Stomach smooth muscle (tissue), 2 donors: ENCODE results near the gene MMP25.
"Not testable (repeated sequence)": the region's sequence is repeated elsewhere in the genome, so short reads cannot be mapped to it uniquely, and the experiment has no call there.

Source experiments
- H3K27ac ChIP-seq: one replicate; pipeline ENCODE4 v1.7.0; 2013; ENCODE audit warnings: mild to moderate bottlenecking, low read length, inconsistent platforms
- H3K27me3 ChIP-seq, 2 donors: one replicate each; pipeline ENCODE4 v1.7.0; 2013; ENCODE audit warnings: low read length in 2 of 2; ENCODE audit not compliant: insufficient read depth in 2 of 2, control insufficient read depth in 1 of 2
- H3K36me3 ChIP-seq, 2 donors: one replicate each; pipeline ENCODE4 v1.7.0; 2013; ENCODE audit warnings: low read length in 2 of 2; ENCODE audit not compliant: control insufficient read depth in 2 of 2, insufficient read depth in 2 of 2
- H3K4me1 ChIP-seq: one replicate; pipeline ENCODE4 v1.7.0; 2013; ENCODE audit warnings: low read length; ENCODE audit not compliant: control insufficient read depth, insufficient read depth
- H3K4me3 ChIP-seq, 2 donors: one replicate each; pipeline ENCODE4 v1.7.0; 2013; ENCODE audit warnings: low read length in 2 of 2
- H3K9ac ChIP-seq, 2 donors: one replicate each; pipeline ENCODE4 v1.7.0; 2013; ENCODE audit warnings: low read length in 2 of 2, mild to moderate bottlenecking in 1 of 2
- H3K9me3 ChIP-seq, 2 donors: one replicate each; pipeline ENCODE4 v1.7.0; 2013; ENCODE audit warnings: low read length in 2 of 2; ENCODE audit not compliant: control insufficient read depth in 2 of 2
- donor health status: healthy.
- donor health status: Pancreatic carcinoma.

Gene MMP25

DNA sequence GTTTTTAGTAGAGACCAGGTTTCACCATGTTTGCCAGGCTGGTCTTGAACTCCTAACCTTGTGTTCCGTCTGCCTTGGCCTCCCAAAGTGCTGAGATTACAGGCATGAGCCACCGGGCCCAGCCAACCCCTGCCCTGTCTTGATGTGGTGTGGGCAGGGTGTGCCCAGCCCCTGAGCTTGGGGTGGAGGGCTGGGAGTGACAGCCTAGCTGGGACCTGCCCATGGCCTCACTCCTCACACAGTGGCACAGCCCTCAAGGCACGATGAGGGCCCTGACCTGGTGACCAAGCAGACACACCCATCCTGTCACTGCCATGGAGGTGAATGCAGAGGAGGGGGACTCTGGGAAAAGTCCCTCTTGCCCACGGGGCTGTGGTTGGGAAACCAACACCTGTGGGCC, 22.1 kb downstream of the MMP25 start:
- Histone ChIP-seq H3K27ac (no peak overlapping the region), H3K9ac (no peak overlapping the region), H3K27me3 (peaks cover 0 to 4% of the 10 kb centered on the region in 2 donors), H3K36me3 (no peaks in the 10 kb centered on the region), H3K4me1 (peaks cover 13% of the 10 kb centered on the region), H3K4me3 (no peak overlapping the region), H3K9me3 (no peaks in the 10 kb centered on the region)

DNA sequence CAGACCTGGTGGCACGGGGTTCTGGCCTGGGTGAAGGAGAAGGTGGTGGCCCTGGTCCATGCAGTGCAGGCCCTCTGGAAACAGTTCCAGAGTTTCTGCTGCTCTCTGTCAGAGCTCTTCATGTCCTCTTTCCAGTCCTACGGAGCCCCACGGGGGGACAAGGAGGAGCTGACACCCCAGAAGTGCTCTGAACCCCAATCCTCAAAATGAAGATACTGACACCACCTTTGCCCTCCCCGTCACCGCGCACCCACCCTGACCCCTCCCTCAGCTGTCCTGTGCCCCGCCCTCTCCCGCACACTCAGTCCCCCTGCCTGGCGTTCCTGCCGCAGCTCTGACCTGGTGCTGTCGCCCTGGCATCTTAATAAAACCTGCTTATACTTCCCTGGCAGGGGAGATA, 22.8 kb downstream of the MMP25 start:
- not testable (repeated sequence) for H3K27me3 ChIP-seq, H3K36me3 ChIP-seq, H3K27ac ChIP-seq, H3K9ac ChIP-seq, H3K4me3 ChIP-seq, H3K9me3 ChIP-seq
- peaks cover 13% of the 10 kb centered on the region for H3K4me1 ChIP-seq

DNA sequence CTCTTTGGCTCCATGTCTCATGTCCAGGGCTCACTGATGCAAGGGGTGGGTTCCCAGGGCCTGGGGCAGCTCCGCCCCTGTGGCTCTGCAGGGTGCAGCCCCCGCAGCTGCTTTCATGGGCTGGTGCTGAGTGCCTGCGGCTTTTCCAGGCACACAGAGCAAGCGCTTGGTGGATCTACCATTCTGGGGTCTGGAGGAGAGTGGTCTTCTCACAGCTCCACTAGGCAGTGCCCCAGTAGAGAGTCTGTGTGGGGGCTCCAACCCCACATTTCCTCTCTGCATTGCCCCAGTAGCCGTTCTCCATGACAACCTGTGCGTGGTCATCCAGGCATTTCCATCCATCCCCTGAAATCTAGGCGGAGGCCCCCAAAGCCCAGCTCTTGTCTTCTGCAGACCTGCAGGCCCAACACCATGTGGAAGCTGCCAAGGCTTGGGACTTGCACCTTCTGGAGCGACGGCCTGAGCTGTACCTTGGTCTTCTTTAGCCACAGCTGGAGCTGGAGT, 24.3 kb downstream of the MMP25 start:
- no peak overlapping the region for H3K27ac ChIP-seq
- peaks cover 3% of the 10 kb centered on the region for H3K4me1 ChIP-seq
- H3K9me3 ChIP-seq: no peaks in the 10 kb centered on the region
- H3K9ac ChIP-seq: no peak overlapping the region
- H3K27me3 ChIP-seq: peaks cover 0 to 8% of the 10 kb centered on the region in 2 donors
- no peak overlapping the region for H3K4me3 ChIP-seq
- H3K36me3 ChIP-seq: no peaks in the 10 kb centered on the region

- H3K9me3 ChIP-seq: no peaks in the 10 kb centered on the region
- H3K4me3 ChIP-seq: no peak overlapping the region
- peaks cover 0 to 8% of the 10 kb centered on the region in 2 donors for H3K27me3 ChIP-seq
- no peaks in the 10 kb centered on the region for H3K4me1 ChIP-seq
- H3K36me3 ChIP-seq: no peaks in the 10 kb centered on the region
- no peak overlapping the region for H3K9ac ChIP-seq
- no peak overlapping the region for H3K27ac ChIP-seq
Observed at GRCh38 chr16:3071655-3072054, 25.3 kb downstream of the MMP25 start.

- not testable (repeated sequence) for H3K36me3 ChIP-seq, H3K9me3 ChIP-seq, H3K9ac ChIP-seq, H3K27ac ChIP-seq, H3K4me3 ChIP-seq, H3K27me3 ChIP-seq, H3K4me1 ChIP-seq
Observed at GRCh38 chr16:3072148-3072547, 25.8 kb downstream of the MMP25 start.

DNA sequence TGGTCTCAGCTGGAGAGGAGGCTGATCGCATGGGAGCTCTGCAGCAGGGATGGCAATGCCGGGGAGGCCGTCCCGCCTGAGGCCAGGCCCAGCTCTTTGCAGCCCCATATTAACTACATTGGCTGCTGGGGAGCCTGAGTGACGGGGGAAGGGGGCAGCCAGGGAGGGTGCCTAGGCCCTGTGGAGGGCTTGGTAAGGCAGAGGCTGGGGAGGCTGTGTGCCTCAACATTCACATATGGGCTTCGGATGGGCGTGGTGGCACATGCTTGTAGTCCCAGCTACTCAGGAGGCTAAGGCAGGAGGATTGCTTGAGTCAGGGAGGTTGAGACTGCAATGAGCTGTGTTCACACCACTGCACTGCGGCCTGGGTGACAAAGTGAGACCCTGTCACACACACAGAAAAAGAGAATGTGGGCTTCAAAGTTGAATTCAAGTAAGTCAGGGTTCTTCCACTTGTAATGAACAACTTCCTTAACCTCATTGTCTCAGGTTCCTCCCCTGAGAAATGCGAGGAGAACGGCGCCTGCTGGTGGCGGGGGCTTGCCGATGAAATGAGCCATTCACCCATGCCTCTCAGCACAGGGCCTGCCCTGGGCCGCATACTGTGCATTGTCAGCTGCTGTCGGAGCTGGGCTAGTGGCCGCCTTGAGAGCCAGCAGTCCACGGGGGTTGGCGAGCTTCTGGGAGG, 26.4 kb downstream of the MMP25 start:
- H3K4me3 ChIP-seq, H3K27me3 ChIP-seq, H3K36me3 ChIP-seq, H3K27ac ChIP-seq, H3K9ac ChIP-seq, H3K9me3 ChIP-seq, H3K4me1 ChIP-seq: not testable (repeated sequence)

- peaks cover 0 to 8% of the 10 kb centered on the region in 2 donors for H3K27me3 ChIP-seq
- H3K27ac ChIP-seq: no peak overlapping the region
- no peak overlapping the region for H3K4me3 ChIP-seq
- H3K9me3 ChIP-seq: no peaks in the 10 kb centered on the region
- H3K4me1 ChIP-seq: no peaks in the 10 kb centered on the region
- H3K36me3 ChIP-seq: no peaks in the 10 kb centered on the region
- no peak overlapping the region for H3K9ac ChIP-seq
Observed at GRCh38 chr16:3073448-3073847, 27.1 kb downstream of the MMP25 start.

GRCh38 chr16:3074860-3075522, 28.6 kb downstream of the MMP25 start:
- no peaks in the 10 kb centered on the region for H3K36me3 ChIP-seq
- H3K27me3 ChIP-seq: peaks cover 0 to 8% of the 10 kb centered on the region in 2 donors
- no peak overlapping the region for H3K4me3 ChIP-seq
- H3K4me1 ChIP-seq: no peaks in the 10 kb centered on the region
- H3K9me3 ChIP-seq: no peaks in the 10 kb centered on the region
- H3K27ac ChIP-seq: no peak overlapping the region
- no peak overlapping the region for H3K9ac ChIP-seq

DNA sequence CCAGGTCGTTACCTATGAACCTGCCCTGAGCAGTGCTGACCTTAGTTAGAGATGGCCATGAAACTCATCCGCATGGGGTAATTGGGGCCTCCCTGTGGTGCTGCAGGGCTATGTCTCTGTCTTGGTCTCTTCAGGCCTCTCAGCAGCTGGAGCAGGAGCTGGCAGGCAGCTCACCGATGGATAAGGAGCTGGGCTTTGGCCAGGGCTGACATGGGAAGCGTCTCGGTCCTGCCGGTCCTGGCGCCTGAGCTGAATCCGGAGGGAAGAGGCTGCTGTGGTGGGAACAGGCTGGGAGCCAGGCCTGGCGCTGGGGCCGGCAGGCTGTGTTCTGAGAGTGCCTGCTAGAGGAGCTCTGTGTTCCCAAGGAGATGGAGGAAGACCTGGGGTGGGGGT, 29.2 kb downstream of the MMP25 start:
- Histone ChIP-seq H3K9ac (no peak overlapping the region), H3K4me3 (no peak overlapping the region), H3K36me3 (no peaks in the 10 kb centered on the region), H3K27me3 (peaks cover 0 to 8% of the 10 kb centered on the region in 2 donors), H3K9me3 (no peaks in the 10 kb centered on the region), H3K27ac (no peak overlapping the region), H3K4me1 (no peaks in the 10 kb centered on the region)

DNA sequence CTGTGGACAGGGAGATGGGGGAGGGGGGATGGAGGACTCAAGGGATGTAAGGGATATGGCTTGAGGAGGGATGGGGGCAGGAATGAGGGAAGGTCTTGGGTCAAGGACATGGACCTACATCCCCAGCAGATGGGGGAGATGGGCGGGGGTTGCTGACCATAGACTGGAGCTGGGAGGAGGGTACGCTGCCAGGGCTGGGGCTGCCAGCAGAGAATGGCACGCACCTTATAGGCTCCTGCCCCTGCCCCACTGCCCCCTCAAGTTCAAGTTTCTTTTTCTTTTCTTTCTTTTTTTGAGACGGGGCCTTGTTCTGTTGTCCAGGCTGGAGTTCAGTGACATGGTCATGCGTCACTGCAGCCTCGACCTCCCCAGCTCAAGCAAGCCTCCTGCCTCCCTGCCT, 29.6 kb downstream of the MMP25 start:
- H3K36me3 ChIP-seq, H3K9me3 ChIP-seq, H3K27ac ChIP-seq, H3K27me3 ChIP-seq, H3K9ac ChIP-seq, H3K4me1 ChIP-seq, H3K4me3 ChIP-seq: not testable (repeated sequence)

GRCh38 chr16:3076577-3076976, 30.2 kb downstream of the MMP25 start:
- H3K27ac ChIP-seq: no peak overlapping the region

More at GRCh38 chr16:3076577-3076976, 30.2 kb downstream of the MMP25 start:
- Histone ChIP-seq H3K36me3 (no peaks in the 10 kb centered on the region), H3K4me1 (no peaks in the 10 kb centered on the region), H3K9ac (no peak overlapping the region), H3K4me3 (no peak overlapping the region), H3K27me3 (peaks cover 0 to 8% of the 10 kb centered on the region in 2 donors), H3K9me3 (no peaks in the 10 kb centered on the region)
